Astrocyte (in vitro differentiated cells and primary cell): ENCODE results near the gene GSAP.
"Not testable (repeated sequence)": the region's sequence is repeated elsewhere in the genome, so short reads cannot be mapped to it uniquely, and the experiment has no call there.

Experiments
- EZH2 ChIP-seq: IDR thresholded peaks from 2 replicates; pipeline ENCODE4 v1.6.1; 2012; ENCODE audit warnings: mild to moderate bottlenecking, low read length, inconsistent platforms; ENCODE audit not compliant: insufficient read depth
- TF ChIP-seq, protein P1 (sequence below): IDR thresholded peaks from 2 replicates; pipeline ENCODE4 v1.5.1; 2011; ENCODE audit warnings: low read depth, mild to moderate bottlenecking, inconsistent platforms, low read length, moderate library complexity; ENCODE audit not compliant: insufficient read depth

GRCh38 chr7:77334039-77334438 is 82.1 kb downstream of the GSAP start:
- TF ChIP-seq, protein P1, sequence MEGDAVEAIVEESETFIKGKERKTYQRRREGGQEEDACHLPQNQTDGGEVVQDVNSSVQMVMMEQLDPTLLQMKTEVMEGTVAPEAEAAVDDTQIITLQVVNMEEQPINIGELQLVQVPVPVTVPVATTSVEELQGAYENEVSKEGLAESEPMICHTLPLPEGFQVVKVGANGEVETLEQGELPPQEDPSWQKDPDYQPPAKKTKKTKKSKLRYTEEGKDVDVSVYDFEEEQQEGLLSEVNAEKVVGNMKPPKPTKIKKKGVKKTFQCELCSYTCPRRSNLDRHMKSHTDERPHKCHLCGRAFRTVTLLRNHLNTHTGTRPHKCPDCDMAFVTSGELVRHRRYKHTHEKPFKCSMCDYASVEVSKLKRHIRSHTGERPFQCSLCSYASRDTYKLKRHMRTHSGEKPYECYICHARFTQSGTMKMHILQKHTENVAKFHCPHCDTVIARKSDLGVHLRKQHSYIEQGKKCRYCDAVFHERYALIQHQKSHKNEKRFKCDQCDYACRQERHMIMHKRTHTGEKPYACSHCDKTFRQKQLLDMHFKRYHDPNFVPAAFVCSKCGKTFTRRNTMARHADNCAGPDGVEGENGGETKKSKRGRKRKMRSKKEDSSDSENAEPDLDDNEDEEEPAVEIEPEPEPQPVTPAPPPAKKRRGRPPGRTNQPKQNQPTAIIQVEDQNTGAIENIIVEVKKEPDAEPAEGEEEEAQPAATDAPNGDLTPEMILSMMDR: not testable (repeated sequence)
- not testable (repeated sequence) for TF ChIP-seq EZH2
